Prostate gland (tissue), 2 donors: ENCODE data around the gene SPOP.

Source experiments
- CTCF ChIP-seq, 4 experiments: fragments of 200-600 bp in 2 of 4; fragments of 450-650 bp in 2 of 4; sonication (generic) in 2 of 4; IDR thresholded peaks; 1 replicate in 3 of 4; 2 replicates in 1 of 4; pipeline ENCODE4 v1.5.1; 2016 to 2019; ENCODE audit warnings: antibody characterized with exemption in 4 of 4, mild to moderate bottlenecking in 2 of 4, moderate library complexity in 2 of 4
- POLR2A ChIP-seq: fragments of 450-650 bp; IDR thresholded peaks from one replicate; pipeline ENCODE4 v1.6.1; 2016; ENCODE audit warnings: antibody characterized with exemption, mild to moderate bottlenecking
- POLR2AphosphoS5 ChIP-seq: sonication (generic); formaldehyde crosslinking; IDR thresholded peaks from one replicate; pipeline ENCODE4 v1.6.1; 2017; ENCODE audit warnings: antibody characterized with exemption

GRCh38 chr17:49583226-49583625 lies 94.7 kb downstream of the SPOP start:
- TF ChIP-seq POLR2AphosphoS5: no peak
- no peak for TF ChIP-seq CTCF (IDR thresholded peaks at IDR 0.05)
- TF ChIP-seq POLR2A: no peak
